SK-N-MC (cell line): ENCODE results near the gene TNC.

ENCODE experiments used
- EZH2 ChIP-seq: fragments of 200-600 bp; sonication (generic); IDR thresholded peaks from one replicate; pipeline ENCODE4 v1.6.1; 2017; ENCODE audit warnings: antibody characterized with exemption
- FOXP2 ChIP-seq: optimal IDR thresholded peaks from 2 replicates; pipeline ENCODE3; 2011; ENCODE audit warnings: mild to moderate bottlenecking, moderate library complexity; ENCODE audit not compliant: insufficient read depth; ENCODE audit errors: extremely low read length, control extremely low read depth
- POLR2AphosphoS5 ChIP-seq: IDR thresholded peaks from 2 replicates; pipeline ENCODE4 v1.6.1; 2012; ENCODE audit warnings: mild to moderate bottlenecking, low read depth, low read length, borderline replicate concordance

DNA sequence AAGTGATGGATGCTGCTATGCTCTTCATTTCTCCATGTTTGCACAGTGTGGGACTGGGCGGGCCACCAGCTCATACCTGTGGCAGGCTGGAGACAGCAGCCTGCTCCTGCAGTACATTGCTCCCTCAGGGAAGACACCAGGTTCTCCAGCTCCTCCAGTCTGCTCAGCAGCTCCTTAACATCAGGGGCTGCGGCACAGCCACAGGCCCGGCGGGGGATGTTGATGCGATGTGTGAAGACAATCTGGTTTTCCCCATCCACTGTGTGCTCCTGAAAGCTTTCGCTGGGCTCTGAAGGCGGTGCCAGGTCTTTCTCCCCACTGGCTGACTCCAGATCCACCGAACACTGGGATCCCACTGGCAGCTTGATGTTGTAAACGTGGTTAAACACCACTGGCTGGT is 27.5 kb downstream of the TNC start:
- TF ChIP-seq POLR2AphosphoS5: no peak
- no peak for TF ChIP-seq EZH2
- no peak for TF ChIP-seq FOXP2
